Suppressor macrophage treated with lipopolysaccharide for 4 hours (primary cell): ENCODE measurements around the gene VPS50.
A peak's percentile ranks its signal among the peaks of the same experiment; 100 is the strongest.

ENCODE experiments used
- DNase-seq: peaks from one replicate; pipeline ENCODE4 v3.0.0-alpha.2; 2020

VPS50 gene

GRCh38 chr7:93231799-93232672 is at the start of gene VPS50:
TSS of gene VPS50 (plus strand) at chr7:93232366. CDS start at chr7:93232468, 102 bp downstream.
- DNase-seq, result peak; percentile 96

DNA sequence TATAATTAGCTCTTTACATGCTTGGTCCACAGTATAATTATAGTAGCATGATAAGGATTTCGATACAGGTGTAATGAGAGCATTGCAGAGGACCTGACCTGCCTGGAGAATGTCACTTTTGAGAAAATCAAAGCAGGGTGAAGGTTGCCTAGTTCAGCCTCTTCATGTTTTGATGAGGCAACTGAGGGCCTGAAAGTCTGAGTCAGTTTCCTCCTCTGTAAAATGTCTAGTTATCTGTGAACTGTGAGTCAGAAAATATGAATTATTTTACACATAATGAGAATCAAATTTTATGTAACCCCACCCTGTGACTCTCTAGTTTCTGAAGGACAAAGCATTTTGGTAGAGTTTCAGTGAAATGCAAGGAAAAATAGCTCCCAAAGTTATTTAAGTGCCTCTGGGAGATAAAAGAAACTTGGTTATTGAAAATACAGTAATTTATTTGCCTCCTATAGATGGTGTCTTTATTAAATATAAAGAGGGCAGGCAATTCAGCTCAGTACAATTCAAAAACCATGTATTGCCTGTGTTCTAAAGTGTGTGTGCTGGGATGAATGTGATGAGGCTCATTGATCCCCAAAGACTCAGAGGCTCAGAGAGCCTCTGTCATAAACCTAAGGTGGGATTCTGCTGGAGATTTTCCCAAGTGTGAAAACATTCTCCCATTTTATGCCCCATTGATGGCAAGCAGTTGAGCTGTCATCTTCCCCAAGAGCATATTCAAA is 46.7 kb upstream of the VPS50 start:
- DNase-seq, result peak; percentile 44

GRCh38 chr7:93188870-93189634 is 43.1 kb upstream of the VPS50 start:
- DNase-seq, result peak; percentile 29

GRCh38 chr7:93194386-93194785 is 37.8 kb upstream of the VPS50 start:
- peak; percentile 47 for DNase-seq

DNA sequence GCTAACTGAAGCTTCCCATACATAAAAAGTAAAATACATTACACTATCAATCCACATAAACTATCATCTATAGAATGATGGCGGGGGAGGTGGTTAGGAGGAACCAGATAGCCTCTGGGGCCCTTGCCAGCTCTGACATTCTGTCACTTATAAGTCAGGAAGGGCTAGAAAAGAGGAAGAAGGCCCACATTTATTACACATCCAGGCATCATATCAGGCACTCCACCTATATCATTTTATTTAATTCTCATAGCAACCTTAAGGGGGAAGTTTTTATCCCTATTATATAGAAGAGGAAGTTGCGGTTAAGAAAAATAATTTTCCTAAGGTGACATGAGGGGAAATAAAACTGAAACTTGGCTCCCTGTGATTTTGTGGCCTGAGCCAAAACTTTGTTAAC is 35.8 kb upstream of the VPS50 start:
- DNase-seq, result peak; percentile 64

DNA sequence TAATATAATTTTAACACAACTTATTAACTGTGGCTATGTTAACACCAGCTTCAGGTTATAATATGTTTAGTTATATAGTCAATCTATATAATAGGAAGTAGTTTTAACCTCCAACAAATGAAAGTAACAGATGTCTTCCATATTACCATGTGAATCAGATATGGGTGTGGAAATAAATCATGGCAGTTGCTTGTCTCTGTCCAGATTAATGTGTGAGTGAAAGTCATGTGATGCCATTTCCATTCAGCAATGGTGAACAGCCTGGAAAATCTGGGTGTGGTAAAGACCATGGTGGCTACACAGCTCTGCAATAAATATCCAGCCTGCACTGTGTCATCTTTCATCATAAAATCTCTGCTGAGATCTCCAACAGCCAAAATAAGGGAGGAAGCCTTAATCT is 33.7 kb upstream of the VPS50 start:
- DNase-seq, result peak; percentile 16

- DNase-seq, result peak; percentile 18
Measured at GRCh38 chr7:93202594-93203250, 29.4 kb upstream of the VPS50 start.

- no peak for DNase-seq
Measured at GRCh38 chr7:93203496-93203895, 28.7 kb upstream of the VPS50 start.

- no peak for DNase-seq
Measured at GRCh38 chr7:93205046-93205445, 27.1 kb upstream of the VPS50 start.

GRCh38 chr7:93211228-93211818 is 20.8 kb upstream of the VPS50 start:
- DNase-seq, result no peak

GRCh38 chr7:93212881-93213280 is 19.3 kb upstream of the VPS50 start:
- DNase-seq, result no peak

DNA sequence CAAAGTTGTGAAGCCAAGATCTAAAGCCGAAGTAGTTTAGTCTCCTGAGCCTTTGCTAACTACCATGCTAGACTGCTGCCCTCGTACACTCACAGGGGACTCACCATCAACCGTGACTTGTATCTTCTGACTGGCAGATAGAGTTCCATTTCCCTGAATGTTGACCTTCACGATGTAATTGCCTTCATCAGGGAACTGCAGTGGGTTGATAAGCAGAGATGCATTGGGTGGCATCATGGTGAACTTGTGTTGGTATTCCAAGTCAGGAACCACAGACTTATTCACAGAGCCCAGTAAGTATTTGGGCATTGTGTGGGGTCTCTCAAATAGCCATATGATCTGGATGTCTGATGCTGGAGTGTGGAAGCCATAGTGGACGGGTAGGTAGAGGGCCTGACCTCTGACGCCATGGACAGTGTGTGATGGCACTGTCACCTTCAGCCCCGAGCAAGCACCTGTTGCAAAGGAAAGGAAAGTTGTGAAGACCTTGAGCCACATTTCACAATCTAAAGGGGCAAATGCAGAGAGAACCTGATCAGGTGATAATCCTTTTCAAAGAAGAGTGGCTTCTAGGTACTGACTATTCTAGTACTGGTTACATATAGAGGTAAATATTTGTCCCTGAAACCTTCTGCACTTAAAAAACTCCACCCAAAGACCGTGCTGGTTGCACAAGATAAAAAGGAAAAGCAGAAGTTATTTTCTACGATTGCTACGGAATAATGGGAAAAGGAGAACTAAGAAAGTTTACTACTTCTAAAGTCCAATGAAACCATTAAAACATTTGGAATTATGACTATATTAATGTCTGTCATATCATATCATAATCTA is 13.0 kb upstream of the VPS50 start:
- peak; percentile 39 for DNase-seq

- DNase-seq, result no peak
Measured at GRCh38 chr7:93219868-93220267, 12.3 kb upstream of the VPS50 start.

GRCh38 chr7:93226310-93226709 is 5.9 kb upstream of the VPS50 start, which contains the start of gene HEPACAM2:
TSS of gene HEPACAM2 (minus strand) at chr7:93226469.
- no peak for DNase-seq

DNA sequence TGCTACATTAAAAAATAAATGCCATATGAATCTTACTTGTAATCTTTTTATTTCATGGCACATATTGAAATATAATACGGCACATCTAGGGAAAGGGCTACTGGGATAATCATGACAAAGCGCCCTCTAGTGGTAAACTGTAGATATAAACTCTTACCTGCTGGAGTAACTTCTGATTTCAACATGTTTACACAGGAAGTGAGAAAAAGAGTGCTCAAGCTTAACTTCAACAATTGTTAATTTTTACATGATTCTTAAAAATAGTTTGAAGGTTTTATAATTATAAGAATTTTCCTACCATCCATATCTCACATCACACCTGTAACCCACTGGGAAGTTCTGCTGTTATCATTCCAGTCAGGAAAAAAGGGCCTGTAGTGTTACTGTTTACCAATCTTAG is 3.9 kb upstream of the VPS50 start:
- DNase-seq, result peak; percentile 80

DNA sequence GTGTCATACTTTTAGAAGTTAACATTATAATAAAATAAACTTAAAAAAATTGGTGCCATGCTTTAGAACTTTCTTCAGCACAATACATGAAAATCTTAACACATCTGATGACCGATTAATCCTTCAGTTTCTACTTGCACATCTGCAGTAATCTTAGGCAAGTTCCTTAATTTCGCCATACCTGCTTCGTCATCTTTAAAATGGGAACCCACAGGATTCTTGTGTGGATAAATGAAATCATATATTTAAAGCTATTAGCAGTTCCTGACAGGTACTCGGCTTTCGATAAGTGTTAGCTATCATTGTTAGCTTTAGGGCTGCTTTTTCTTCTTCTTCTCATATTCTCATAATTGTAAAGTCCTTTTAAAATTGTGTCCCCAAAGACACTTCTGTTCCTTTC is 907 bp upstream of the VPS50 start:
- DNase-seq, result peak; percentile 53

- peak; percentile 31 for DNase-seq
Measured at GRCh38 chr7:93232673-93233018, 480 bp downstream of the VPS50 start.

GRCh38 chr7:93235541-93235940 is 3.4 kb downstream of the VPS50 start:
- DNase-seq, result no peak

DNA sequence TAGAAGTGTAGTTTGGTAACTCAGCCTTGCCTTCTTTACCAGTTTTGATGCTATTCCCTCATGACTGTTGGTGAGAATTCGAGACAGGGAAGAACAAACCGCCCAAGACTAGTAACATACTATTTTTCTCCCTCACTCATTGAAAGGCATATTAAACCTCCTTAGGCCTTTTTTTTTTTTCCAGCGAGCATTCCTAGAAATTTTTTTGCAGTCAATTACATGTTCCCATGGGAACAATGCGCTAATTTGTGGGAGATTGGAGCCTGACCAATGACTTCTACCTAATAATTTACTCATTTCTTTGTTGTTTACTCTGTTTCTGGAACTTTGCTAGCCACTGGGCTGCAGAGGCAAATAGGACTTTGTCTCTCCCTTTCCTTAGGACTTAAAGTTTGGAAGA is 6.0 kb downstream of the VPS50 start:
- DNase-seq, result no peak

DNA sequence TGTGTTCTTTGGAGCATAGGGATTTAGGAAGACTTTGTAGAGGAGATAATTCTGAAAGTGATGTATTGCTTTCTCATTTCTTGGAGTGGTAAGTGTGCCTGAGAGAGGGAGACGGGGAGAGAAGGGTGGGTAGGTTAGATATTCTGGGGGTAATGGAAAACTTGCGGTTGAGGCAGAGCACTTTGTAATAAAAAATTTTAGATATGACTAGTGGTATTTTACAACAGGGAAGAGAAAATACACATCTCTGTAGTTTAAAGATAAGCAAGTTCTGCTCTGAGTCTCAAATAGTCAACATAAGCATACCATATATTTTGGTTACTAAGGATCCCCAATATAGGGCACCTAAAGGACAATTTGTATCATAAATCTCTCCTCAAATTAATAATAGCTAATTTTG is 6.6 kb downstream of the VPS50 start:
- no peak for DNase-seq

DNA sequence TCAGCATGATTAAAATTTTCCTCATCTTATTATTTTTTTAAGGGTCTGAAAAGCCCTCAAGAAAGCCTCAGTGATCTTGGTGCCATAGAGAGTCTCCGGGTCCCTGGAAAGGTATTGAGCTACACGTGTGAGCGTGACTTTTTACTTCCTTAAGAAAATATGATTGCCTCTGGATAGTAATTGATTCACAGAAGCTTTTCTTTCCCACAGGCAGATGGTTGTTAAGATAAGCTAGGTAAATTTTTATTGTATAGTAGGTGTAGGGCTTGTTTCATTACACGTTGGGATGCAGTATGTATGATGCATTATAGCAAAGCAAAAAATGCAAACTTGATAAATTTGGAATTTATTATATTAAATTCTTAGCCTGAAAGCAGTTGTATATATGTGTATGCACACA is 7.7 kb downstream of the VPS50 start:
- no peak for DNase-seq

DNA sequence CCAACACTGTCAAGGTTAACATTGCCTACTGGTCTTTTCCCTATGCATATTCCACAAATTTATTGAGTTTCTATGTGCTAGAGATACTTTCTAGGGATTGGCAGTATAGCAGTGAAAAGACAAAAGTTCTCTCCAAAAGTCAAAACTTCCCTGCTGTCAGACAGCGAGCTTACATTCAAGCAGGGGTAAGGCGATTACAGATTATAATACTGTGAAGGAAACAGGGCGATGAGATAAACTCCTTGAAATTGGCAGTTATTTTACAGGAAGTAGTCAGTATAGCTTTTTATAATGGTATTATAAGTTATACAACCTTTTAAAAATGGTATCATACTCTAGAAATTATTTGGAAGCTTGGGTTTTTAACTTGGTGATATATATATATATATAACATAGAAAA is 9.9 kb downstream of the VPS50 start:
- DNase-seq, result no peak
